GM19467 (cell line): Measurements from ENCODE around the gene HMGXB3.

ENCODE experiments used
- ATAC-seq: cut with Tn5 transposase; IDR thresholded peaks from one replicate; pipeline ENCODE4 v1.9.1; 2021; ENCODE audit warnings: mild to moderate bottlenecking, moderate library complexity; ENCODE audit not compliant: unreplicated experiment

HMGXB3 gene

GRCh38 chr5:150065886-150066285 is 65.3 kb downstream of the HMGXB3 start:
- no peak for ATAC-seq

GRCh38 chr5:150066436-150066835 is 65.9 kb downstream of the HMGXB3 start:
- ATAC-seq, result no peak

- no peak for ATAC-seq
These were observed 66.4 kb downstream of the HMGXB3 start for GRCh38 chr5:150066901-150067396.

- ATAC-seq, result no peak
These were observed 66.9 kb downstream of the HMGXB3 start for GRCh38 chr5:150067405-150067960.

GRCh38 chr5:150068071-150068470 is 67.5 kb downstream of the HMGXB3 start:
- no peak for ATAC-seq

- ATAC-seq, result no peak
These were observed 67.9 kb downstream of the HMGXB3 start for GRCh38 chr5:150068472-150068871.

DNA sequence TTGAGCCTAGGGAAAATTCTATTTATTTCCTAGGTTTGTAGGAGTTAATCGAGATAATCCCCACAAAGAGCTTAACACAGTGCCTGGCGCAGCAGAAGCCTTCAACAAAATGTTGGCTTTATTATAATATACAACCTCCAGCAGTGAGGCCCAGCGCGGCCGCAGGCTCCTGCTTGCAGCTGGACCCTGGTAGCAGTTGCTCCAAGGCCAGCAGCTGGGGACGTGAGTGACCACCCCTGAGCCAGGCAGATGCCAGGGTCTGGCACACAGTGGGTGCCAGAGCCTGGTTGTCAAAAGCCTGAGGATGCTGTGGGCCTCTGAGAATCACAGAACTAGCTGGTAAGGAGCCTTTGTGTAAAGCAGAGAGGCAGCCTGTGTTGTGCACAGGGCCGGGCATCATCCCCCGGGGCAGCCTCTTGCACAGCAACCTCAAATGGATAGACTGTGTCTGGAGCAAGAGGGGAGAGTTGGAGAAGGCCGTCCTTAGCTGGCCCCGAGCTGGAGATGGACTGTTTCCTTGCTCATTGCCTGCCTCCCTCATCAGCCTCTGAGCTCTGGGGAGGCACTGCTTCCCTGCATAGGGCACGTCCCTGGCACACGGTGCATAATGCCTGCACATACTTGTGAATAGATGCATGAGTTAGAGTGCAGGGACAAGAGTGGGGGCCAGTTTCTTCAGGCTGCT is 68.6 kb downstream of the HMGXB3 start:
- ATAC-seq, result no peak

GRCh38 chr5:150069672-150070627 is 69.4 kb downstream of the HMGXB3 start:
- no peak for ATAC-seq

DNA sequence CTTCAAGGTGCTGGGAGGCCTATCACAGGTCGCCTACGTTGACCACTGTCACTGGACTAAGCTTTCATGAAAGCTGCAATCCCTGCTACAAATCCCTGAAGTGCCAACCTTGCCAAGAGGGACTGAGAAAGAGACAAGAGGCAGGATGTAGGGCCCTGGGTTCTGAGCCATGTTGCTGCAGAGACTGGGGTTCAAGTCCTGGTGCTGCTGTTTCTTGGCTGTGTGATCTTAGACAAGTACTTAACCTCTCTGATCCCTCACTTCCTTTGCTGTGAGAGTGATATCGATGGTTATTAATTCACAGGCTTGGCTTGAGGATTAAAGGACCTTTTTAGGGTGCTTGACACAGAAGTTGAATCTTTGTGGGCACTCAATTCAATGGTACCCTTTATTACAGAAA is 70.3 kb downstream of the HMGXB3 start:
- no peak for ATAC-seq

DNA sequence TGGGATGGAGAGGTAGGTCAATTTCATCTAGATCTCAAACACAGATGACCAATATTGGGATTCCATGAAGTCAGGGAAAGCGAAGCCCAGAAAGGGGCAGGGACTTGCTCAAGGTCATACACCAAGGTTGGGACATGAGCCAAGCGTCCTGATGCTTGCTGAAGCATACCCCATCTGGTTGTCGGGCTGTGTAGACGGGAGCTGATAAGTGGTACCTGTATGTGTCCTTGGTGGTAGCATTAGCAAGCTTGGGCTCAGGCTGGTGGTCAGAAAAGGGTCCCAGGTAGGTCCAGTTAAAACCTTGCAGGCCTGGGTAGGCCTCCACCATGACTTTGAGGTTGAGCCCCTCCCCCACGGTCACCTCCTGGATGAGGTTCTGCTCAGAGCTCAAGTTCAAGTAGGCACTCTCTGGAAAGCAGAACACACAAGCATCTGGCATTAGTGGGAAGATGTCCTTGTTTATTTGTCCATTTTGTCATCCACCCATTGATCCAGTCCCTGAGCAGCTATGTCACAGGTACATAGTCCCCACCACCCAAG is 72.6 kb downstream of the HMGXB3 start:
- ATAC-seq, result no peak

DNA sequence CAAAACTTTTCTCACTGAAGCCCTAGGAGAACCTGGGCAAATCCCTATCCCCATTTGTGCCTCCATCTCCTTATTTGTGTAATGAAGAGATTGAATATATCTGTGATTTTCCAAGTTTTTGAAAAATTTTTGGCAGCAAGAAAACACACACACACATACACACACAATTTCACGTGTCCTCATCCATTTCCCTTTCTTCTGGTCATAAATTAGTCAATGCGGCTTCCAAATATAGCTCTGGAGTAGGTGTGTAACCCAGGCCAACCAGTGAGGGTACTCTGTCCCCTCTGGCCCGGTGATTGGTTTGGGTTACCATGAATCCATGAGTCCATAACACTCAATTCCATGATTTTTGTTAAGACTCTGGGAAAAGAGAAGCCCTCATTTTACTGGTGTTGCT is 73.1 kb downstream of the HMGXB3 start:
- no peak for ATAC-seq

GRCh38 chr5:150075233-150075632 is 74.7 kb downstream of the HMGXB3 start:
- ATAC-seq, result no peak

GRCh38 chr5:150075806-150076205 is 75.3 kb downstream of the HMGXB3 start:
- ATAC-seq, result no peak

- ATAC-seq, result no peak
These were observed 76.5 kb downstream of the HMGXB3 start for GRCh38 chr5:150077060-150077459.

- no peak for ATAC-seq
These were observed 77.7 kb downstream of the HMGXB3 start for GRCh38 chr5:150077996-150078801.

GRCh38 chr5:150078802-150079689 is 78.5 kb downstream of the HMGXB3 start:
- no peak for ATAC-seq

DNA sequence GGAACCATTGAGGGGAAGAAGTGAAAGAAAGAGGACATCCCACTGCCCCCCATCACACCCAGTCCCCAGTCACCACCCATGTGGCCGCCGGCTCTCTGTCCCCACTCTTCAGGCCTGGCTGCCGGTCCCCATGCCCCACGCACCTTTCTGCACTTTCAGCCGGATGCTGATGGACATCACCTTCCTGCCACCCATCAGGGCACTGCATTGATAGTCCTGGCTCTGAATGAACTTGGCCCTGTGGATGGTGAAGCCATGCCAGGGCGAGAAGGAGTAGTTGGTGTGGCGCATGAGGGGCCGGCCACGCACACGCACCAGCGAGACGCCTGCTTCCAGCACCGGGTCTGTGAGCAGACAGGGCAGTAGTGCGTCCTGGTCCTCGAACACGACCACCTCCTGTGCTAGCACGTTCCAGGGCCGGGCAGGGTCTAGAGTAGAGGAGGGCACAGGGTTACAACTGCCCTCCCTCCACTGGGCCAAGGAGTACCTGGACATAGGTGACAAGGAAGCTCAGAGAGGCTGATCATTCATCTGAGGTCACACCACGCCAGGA is 79.4 kb downstream of the HMGXB3 start:
- ATAC-seq, result no peak

DNA sequence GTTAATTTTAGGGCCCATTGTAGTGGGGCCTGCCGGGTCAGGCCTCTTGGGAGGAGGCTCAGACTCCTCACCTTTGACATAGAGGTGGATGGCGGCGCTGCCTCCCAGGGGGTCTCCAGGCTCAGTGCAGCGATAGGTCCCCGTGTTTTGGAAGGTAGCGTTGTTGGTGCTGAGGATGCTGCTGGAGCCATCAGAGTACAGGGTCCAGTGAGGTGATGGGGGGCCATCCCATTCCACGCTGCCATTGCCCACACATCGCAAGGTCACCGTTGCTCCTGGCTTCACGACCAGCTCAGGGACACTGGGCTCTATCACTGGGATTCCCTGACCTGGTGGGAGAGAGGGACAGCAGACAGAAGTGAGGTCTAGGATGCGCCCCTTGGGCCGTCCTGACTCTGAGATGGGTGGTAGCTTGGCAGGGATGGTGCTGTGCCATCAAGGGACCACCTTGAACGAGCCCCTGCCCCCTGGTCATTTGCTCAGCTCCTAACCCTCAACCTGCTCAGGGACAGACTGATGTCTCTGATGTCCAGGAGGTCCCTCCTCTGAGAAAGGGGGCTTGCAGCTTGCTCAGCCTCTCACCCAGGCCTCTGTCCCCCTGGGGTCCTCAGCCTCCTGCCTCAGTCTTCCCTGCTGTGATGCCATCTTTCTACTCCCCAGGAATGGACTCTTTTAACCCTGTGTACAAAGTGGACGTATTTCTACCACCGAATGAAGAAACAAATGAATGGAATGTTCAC is 80.3 kb downstream of the HMGXB3 start:
- ATAC-seq, result no peak
